H1 (cell line): ENCODE results near the gene B3GAT1. TPM values are rescaled to one million over a fixed set of nuclear protein-coding genes. Genes with fewer than 3 reads are reported as not detected.

Experiments
- BCL11A ChIP-seq, 2 experiments: IDR thresholded peaks; one replicate each; pipeline ENCODE4 v1.6.1; 2011; ENCODE audit warnings: low read depth in 2 of 2, low read length in 2 of 2, mild to moderate bottlenecking in 2 of 2
- polyA plus RNA-seq, 7 experiments: library from polyadenylated mRNA; depleted of rRNA in 3 of 7; stranded (reverse) in 5 of 7; unstranded in 2 of 7; fragments of >200 nt in 5 of 7; fragments of 200-250 nt in 2 of 7; gene quantifications; 1 replicate in 5 of 7; 2 replicates in 1 of 7; 4 replicates in 1 of 7; pipeline versions ENCODE4 v1.2.1 to v1.2.3, GENCODE V29; 2011 to 2013; ENCODE audit warnings: missing spikeins in 2 of 7, mixed read lengths in 2 of 7
- total RNA-seq: library from RNA; stranded (reverse); fragmentation: NEBNext Ultra II Directional; extraction: Animal tissue kit (Norgen Biotek cat#: 25700); gene quantifications from 2 replicates; pipeline ENCODE4 v1.2.1, GENCODE V29; 2021

B3GAT1 gene
- total and polyA plus RNA-seq, 2 of the 8 experiments (the other 6 are each of a cell fraction or from before 2014, with no cell fraction given) = 19.7 to 32.4 TPM

DNA sequence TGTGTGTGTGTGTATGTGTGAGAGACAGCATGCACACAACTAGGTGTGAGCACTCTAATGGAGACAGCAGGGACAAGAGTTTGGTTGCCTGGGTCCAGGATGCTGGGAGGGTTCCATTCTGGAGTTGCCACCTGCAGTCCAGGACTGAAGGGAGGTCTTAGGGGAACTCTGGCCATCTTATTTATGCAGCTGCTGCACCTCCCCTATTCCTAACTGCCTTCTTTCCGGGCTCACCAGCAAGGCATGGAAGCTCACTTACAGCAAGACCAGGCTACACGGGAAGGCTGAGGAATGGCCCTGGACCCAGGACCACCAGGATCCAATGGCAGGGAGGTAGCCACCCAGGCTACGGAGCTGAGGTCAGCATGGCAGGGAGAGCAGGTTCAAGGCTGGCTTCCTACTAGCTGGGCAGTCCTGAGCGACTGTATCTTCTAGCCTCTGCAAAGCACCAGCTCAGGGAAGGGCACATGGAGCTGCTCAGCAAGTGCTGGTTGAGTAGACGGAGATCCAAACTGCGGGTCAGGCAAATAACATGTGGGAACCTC is 42.2 kb upstream of the B3GAT1 start (continued):
- no peak for TF ChIP-seq BCL11A (IDR thresholded peaks at IDR 0.05; ENCODE audit: low read depth in 2 of 2, low read length in 2 of 2)
